ENCODE data around the gene PLCL1. TPM values are rescaled to one million over a fixed set of nuclear protein-coding genes. Genes with fewer than 3 reads are reported as not detected.

Gene PLCL1
- total and polyA plus RNA-seq, 7 donors, result 4.3 to 25.4 (median 12.6) TPM

DNA sequence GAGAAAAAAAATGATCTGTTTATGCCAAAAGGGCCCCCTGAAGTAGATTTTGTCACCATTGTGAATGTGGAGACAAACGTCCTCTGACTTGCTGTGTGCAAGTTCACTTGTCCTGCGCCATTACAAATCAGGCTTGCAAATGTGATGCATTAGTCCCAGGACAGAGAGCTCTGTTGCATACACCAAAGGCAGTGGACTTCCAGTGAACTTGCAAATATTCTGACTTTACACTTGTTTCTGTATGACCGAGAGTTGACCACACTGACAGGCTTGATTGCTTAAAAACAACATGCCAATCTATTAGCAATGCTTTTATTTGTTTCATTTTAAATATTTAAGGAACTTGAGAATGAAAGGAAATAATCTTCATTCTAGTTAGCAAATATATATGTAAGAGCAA is 293.2 kb downstream of the PLCL1 start:
- TF ChIP-seq, protein P1, sequence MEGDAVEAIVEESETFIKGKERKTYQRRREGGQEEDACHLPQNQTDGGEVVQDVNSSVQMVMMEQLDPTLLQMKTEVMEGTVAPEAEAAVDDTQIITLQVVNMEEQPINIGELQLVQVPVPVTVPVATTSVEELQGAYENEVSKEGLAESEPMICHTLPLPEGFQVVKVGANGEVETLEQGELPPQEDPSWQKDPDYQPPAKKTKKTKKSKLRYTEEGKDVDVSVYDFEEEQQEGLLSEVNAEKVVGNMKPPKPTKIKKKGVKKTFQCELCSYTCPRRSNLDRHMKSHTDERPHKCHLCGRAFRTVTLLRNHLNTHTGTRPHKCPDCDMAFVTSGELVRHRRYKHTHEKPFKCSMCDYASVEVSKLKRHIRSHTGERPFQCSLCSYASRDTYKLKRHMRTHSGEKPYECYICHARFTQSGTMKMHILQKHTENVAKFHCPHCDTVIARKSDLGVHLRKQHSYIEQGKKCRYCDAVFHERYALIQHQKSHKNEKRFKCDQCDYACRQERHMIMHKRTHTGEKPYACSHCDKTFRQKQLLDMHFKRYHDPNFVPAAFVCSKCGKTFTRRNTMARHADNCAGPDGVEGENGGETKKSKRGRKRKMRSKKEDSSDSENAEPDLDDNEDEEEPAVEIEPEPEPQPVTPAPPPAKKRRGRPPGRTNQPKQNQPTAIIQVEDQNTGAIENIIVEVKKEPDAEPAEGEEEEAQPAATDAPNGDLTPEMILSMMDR (IDR thresholded peaks at IDR 0.05), result no peak
- ATAC-seq, result no peak
- no peaks in the 10 kb centered on the region for H3K27me3 ChIP-seq (ENCODE audit: insufficient read depth in 3 of 3, low read length in 2 of 3)
- WGBS, 3 donors, result 78 to 85% (median 84%) methylated on average over 3 of the region's 3 CpGs
- no peaks in the 10 kb centered on the region for H3K9me3 ChIP-seq
- DNase-seq, result no peak
- H3K27ac ChIP-seq, result no peak overlapping the region
- peaks cover 26% of the 10 kb centered on the region for H3K4me1 ChIP-seq
- no peak overlapping the region for H3K4me3 ChIP-seq
- intact Hi-C loops (cut with DNase I), result no loop called here
- H3K36me3 ChIP-seq (ENCODE audit: insufficient read depth in 1 of 2, low read depth in 1 of 2), result no peaks in the 10 kb centered on the region

DNA sequence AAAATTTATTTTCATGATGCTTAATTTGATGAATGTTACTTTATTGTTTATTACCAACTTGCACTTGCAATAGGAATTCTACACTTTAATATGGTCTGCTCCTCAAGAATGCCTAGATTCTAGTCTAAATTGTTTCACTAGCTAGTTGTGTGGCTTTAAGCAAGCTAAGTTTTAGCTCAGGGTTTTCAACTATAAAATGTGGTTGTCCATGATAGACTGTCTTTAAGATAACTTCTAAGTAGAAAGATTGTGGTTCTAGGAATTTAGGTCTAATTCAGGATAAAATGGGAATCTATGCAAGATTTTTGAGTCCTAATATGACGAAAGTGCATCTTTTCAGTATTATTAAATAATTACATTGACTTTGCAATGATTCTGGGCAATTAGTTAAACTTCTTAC is 294.0 kb downstream of the PLCL1 start:
- DNase-seq (no peak), ATAC-seq (no peak)
- Histone ChIP-seq H3K9me3 (no peaks in the 10 kb centered on the region), H3K4me3 (no peak overlapping the region), H3K27ac (no peak overlapping the region), H3K36me3 (ENCODE audit: insufficient read depth in 1 of 2, low read depth in 1 of 2) (no peaks in the 10 kb centered on the region), H3K4me1 (peaks cover 32% of the 10 kb centered on the region), H3K27me3 (ENCODE audit: insufficient read depth in 3 of 3, low read length in 2 of 3) (no peaks in the 10 kb centered on the region)
- intact Hi-C loops (cut with DNase I), result no loop called here
- WGBS, 3 donors, result 91 to 100% (median 93%) methylated on average over 1 of the region's 1 CpG
- TF ChIP-seq, protein P1 (IDR thresholded peaks at IDR 0.05), result no peak

DNA sequence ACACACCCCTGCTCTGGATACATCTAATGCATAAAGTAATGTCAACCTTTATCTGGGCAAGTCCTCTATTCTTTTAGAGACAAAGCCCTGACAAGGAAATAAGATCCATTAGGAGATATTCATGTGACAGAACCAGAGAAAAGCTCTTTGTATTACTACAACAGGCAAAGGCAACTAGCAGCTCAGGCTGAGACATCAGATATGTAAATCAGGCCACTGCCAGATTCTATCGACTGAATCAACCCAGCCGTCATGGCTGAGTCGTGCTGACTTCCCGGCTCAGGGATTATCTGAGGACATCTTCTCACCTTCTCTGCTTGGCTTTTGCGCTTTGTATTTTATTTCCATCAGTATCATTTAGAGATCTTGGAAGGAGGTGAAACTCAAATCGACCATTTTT is 294.5 kb downstream of the PLCL1 start:
- no peaks in the 10 kb centered on the region for H3K36me3 ChIP-seq (ENCODE audit: insufficient read depth in 1 of 2, low read depth in 1 of 2)
- TF ChIP-seq, protein P1 (IDR thresholded peaks at IDR 0.05), result no peak
- no peaks in the 10 kb centered on the region for H3K9me3 ChIP-seq
- H3K4me1 ChIP-seq, result peaks cover 32% of the 10 kb centered on the region
- WGBS, 3 donors, result 39 to 57% (median 41%) methylated on average over 6 of the region's 6 CpGs
- H3K4me3 ChIP-seq, result no peak overlapping the region
- H3K27ac ChIP-seq, result no peak overlapping the region
- ATAC-seq, result peak; percentile 55 to 80 (median 74)
- DNase-seq, result no peak
- H3K27me3 ChIP-seq (ENCODE audit: insufficient read depth in 3 of 3, low read length in 2 of 3), result no peaks in the 10 kb centered on the region
- intact Hi-C loops (cut with DNase I), result no loop called here

DNA sequence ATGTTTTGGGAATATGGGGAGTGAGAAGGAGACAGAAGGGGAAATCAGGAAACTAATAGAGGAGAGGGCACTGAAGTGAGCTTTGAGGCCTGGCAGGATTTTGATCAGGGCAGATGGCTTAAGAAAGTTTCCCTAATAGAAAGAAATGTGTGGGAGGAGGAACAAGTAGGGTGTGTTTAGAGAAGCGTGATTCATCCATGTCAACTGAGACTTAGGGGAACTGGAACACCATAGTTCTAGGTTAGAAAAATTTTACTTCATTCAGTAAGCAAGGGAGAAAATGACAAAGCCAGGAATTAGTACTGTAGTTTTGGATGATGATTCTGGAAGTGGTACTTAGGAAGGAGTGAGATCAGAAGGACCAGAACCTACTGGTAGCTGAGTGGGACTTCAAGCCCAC is 296.0 kb downstream of the PLCL1 start:
- intact Hi-C loops (cut with DNase I), result no loop called here
- H3K4me1 ChIP-seq, result peaks cover 32% of the 10 kb centered on the region
- no peaks in the 10 kb centered on the region for H3K9me3 ChIP-seq
- H3K27ac ChIP-seq, result no peak overlapping the region
- WGBS, 3 donors, result 66 to 74% (median 67%) methylated on average over 1 of the region's 1 CpG
- H3K27me3 ChIP-seq (ENCODE audit: insufficient read depth in 3 of 3, low read length in 2 of 3), result no peaks in the 10 kb centered on the region
- H3K4me3 ChIP-seq, result no peak overlapping the region
- ATAC-seq, result peak in 1 of 4 donors; percentile 51
- TF ChIP-seq, protein P1 (IDR thresholded peaks at IDR 0.05), result no peak
- DNase-seq, result no peak
- no peaks in the 10 kb centered on the region for H3K36me3 ChIP-seq (ENCODE audit: insufficient read depth in 1 of 2, low read depth in 1 of 2)

DNA sequence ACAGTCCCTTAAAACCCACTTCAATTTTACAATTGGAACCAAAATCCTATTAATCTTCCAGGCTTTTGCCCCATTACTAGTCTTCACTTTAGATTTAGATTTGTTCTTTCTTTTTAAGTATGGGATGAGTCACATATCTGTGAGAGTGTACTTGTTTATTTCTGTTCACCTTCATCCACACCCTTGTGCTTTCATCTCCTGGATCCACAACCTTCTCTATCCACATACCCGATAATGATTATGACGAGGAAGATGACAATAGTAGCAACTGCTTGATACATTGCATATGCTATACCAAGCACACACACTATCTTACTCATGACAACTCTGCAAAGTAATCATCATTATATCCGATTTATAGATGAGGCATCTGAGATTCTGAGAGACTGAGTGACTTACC is 297.3 kb downstream of the PLCL1 start:
- H3K4me1 ChIP-seq, result peaks cover 24% of the 10 kb centered on the region
- DNase-seq, result no peak
- intact Hi-C loops (cut with DNase I), result no loop called here
- no peak overlapping the region for H3K27ac ChIP-seq
- H3K9me3 ChIP-seq, result no peaks in the 10 kb centered on the region
- TF ChIP-seq, protein P1 (IDR thresholded peaks at IDR 0.05), result no peak
- WGBS, 3 donors, result 96% methylated on average over 3 of the region's 3 CpGs
- no peak overlapping the region for H3K4me3 ChIP-seq
- no peaks in the 10 kb centered on the region for H3K27me3 ChIP-seq (ENCODE audit: insufficient read depth in 3 of 3, low read length in 2 of 3)
- peak in 1 of 4 donors; percentile 51 for ATAC-seq
- no peaks in the 10 kb centered on the region for H3K36me3 ChIP-seq (ENCODE audit: insufficient read depth in 1 of 2, low read depth in 1 of 2)
